KMS-11 (cell line): ENCODE results near the gene SPSB3.

Experiments used
- H2AFZ ChIP-seq: fragments of 200-600 bp; sonication (generic); 2 replicates; pipeline ENCODE4 v1.6.1; 2016; ENCODE audit warnings: antibody characterized with exemption, mixed run types, low read depth
- H3K27ac ChIP-seq: fragments of 200-600 bp; sonication (generic); 2 replicates; pipeline ENCODE4 v1.6.1; 2016; ENCODE audit warnings: mild to moderate bottlenecking, mixed run types
- H3K27me3 ChIP-seq: fragments of 200-600 bp; sonication (generic); 2 replicates; pipeline ENCODE4 v1.6.1; 2017; ENCODE audit warnings: mild to moderate bottlenecking, low read depth, mixed run types, moderate library complexity; ENCODE audit not compliant: insufficient read depth
- H3K36me3 ChIP-seq: fragments of 200-600 bp; sonication (generic); 2 replicates; pipeline ENCODE4 v1.6.1; 2017; ENCODE audit warnings: mild to moderate bottlenecking, mixed run types; ENCODE audit not compliant: insufficient read depth
- H3K4me1 ChIP-seq: fragments of 200-600 bp; sonication (generic); 2 replicates; pipeline ENCODE4 v1.6.1; 2016; ENCODE audit warnings: mild to moderate bottlenecking, low read depth, mixed run types; ENCODE audit not compliant: poor library complexity, severe bottlenecking
- H3K4me2 ChIP-seq: fragments of 200-600 bp; sonication (generic); 2 replicates; pipeline ENCODE4 v1.7.0; 2016; ENCODE audit warnings: mild to moderate bottlenecking, mixed run types
- H3K4me3 ChIP-seq: fragments of 200-600 bp; sonication (generic); IDR thresholded peaks from 2 replicates; pipeline ENCODE4 v1.6.1; 2017; ENCODE audit warnings: low read depth, low read length, mixed read lengths; ENCODE audit not compliant: insufficient read depth
- H3K79me2 ChIP-seq: fragments of 200-600 bp; sonication (generic); 2 replicates; pipeline ENCODE4 v1.6.1; 2016; ENCODE audit warnings: low read depth, mixed run types; ENCODE audit not compliant: insufficient read depth
- H3K9ac ChIP-seq: fragments of 200-600 bp; sonication (generic); 2 replicates; pipeline ENCODE4 v1.6.1; 2016; ENCODE audit warnings: mild to moderate bottlenecking, mixed run types
- H4K20me1 ChIP-seq: fragments of 200-600 bp; sonication (generic); 2 replicates; pipeline ENCODE4 v1.6.1; 2016; ENCODE audit warnings: mild to moderate bottlenecking, mixed run types; ENCODE audit not compliant: insufficient read depth
- TF ChIP-seq, protein P1 (sequence below): fragments of 200-600 bp; sonication (generic); conservative IDR thresholded peaks from 2 replicates; pipeline ENCODE4 v1.6.1; 2017; ENCODE audit warnings: low read depth, mild to moderate bottlenecking, antibody characterized with exemption, low read length, moderate library complexity, mixed read lengths

The SPSB3 gene

GRCh38 chr16:1780677-1781072 is 1.7 kb downstream of the SPSB3 start:
- H3K36me3 ChIP-seq: no peaks in the 10 kb centered on the region
- H2AFZ ChIP-seq: no peak overlapping the region
- H3K27ac ChIP-seq: no peak overlapping the region
- no peaks in the 10 kb centered on the region for H4K20me1 ChIP-seq
- peaks cover 14% of the 10 kb centered on the region for H3K4me1 ChIP-seq
- peak overlapping the region; percentile 66; the same call in 1 of the 2 replicates for H3K4me2 ChIP-seq
- H3K4me3 ChIP-seq: no peak overlapping the region
- H3K9ac ChIP-seq: no peak overlapping the region
- H3K79me2 ChIP-seq: peaks cover 36% of the 10 kb centered on the region
- H3K27me3 ChIP-seq: no peaks in the 10 kb centered on the region
- TF ChIP-seq, protein P1, sequence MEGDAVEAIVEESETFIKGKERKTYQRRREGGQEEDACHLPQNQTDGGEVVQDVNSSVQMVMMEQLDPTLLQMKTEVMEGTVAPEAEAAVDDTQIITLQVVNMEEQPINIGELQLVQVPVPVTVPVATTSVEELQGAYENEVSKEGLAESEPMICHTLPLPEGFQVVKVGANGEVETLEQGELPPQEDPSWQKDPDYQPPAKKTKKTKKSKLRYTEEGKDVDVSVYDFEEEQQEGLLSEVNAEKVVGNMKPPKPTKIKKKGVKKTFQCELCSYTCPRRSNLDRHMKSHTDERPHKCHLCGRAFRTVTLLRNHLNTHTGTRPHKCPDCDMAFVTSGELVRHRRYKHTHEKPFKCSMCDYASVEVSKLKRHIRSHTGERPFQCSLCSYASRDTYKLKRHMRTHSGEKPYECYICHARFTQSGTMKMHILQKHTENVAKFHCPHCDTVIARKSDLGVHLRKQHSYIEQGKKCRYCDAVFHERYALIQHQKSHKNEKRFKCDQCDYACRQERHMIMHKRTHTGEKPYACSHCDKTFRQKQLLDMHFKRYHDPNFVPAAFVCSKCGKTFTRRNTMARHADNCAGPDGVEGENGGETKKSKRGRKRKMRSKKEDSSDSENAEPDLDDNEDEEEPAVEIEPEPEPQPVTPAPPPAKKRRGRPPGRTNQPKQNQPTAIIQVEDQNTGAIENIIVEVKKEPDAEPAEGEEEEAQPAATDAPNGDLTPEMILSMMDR: no peak

GRCh38 chr16:1779741-1780676 is 2.4 kb downstream of the SPSB3 start:
- H3K9ac ChIP-seq: no peak overlapping the region
- peaks cover 16% of the 10 kb centered on the region for H3K4me1 ChIP-seq
- no peaks in the 10 kb centered on the region for H3K27me3 ChIP-seq
- H2AFZ ChIP-seq: no peak overlapping the region
- TF ChIP-seq, protein P1: no peak
- H3K36me3 ChIP-seq: no peaks in the 10 kb centered on the region
- H3K4me3 ChIP-seq: no peak overlapping the region
- H3K79me2 ChIP-seq: peaks cover 34% of the 10 kb centered on the region
- H4K20me1 ChIP-seq: no peaks in the 10 kb centered on the region
- H3K4me2 ChIP-seq: no peak overlapping the region
- H3K27ac ChIP-seq: no peak overlapping the region

- TF ChIP-seq, protein P1: no peak
- no peaks in the 10 kb centered on the region for H3K36me3 ChIP-seq
- no peaks in the 10 kb centered on the region for H3K27me3 ChIP-seq
- H3K4me3 ChIP-seq: no peak overlapping the region
- peaks cover 22% of the 10 kb centered on the region for H3K4me1 ChIP-seq
- no peak overlapping the region for H3K4me2 ChIP-seq
- H3K79me2 ChIP-seq: peaks cover 34% of the 10 kb centered on the region
- H2AFZ ChIP-seq: no peak overlapping the region
- no peak overlapping the region for H3K27ac ChIP-seq
- no peak overlapping the region for H3K9ac ChIP-seq
- H4K20me1 ChIP-seq: no peaks in the 10 kb centered on the region
These were observed 3.1 kb downstream of the SPSB3 start for GRCh38 chr16:1779234-1779701.

DNA sequence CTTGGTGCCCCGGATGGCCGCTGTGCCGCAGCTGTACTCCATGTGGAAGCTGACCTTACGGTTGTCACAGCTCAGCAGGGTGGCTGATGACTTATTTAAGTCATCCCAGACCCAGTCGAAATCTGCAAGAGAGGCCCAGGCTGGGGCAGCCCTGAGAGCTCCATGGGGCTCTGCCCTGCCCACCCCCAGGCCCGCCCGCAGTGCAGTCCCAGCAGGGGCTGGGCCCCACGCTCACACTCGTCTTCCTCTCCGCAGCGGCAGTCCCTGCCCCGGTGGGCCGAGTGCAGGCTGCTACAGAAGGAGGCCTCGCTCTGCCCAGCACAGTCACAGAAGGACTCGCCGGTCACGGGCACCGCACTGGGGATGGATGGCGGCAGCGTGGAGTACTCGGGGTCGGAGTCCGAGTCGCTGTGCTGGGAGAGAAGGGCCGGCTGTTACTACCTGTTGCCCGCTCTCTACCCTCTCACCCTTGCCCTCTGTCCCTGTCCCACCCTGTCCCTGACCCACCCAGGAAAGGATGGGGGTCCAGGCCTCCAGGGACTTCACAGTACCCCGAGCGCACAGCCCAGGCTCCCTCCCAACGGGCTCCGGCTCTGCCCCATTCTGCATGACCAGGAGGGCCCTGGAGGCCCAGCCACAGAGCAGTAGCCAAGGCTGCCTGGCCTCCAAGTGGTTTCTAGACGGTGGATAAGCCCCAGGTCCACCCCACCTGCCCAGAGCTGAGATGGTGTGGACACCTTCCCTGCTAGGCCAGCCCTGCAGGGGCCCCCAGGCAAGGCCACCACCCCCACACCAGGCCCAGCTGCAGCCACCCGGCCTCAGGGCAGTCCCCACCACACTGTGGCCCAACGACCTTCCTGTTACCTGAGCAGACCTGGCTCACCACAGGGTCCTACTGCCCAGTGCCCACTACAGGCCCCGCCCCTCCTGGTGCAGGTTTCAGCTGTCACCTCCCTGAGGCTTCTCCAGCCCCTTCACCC is 3.9 kb downstream of the SPSB3 start:
- peaks cover 33% of the 10 kb centered on the region for H3K79me2 ChIP-seq
- H2AFZ ChIP-seq: no peak overlapping the region
- TF ChIP-seq, protein P1: no peak
- H4K20me1 ChIP-seq: no peaks in the 10 kb centered on the region
- H3K27me3 ChIP-seq: no peaks in the 10 kb centered on the region
- peaks cover 21% of the 10 kb centered on the region for H3K4me1 ChIP-seq
- H3K4me3 ChIP-seq: no peak overlapping the region
- H3K27ac ChIP-seq: no peak overlapping the region
- H3K4me2 ChIP-seq: no peak overlapping the region
- no peak overlapping the region for H3K9ac ChIP-seq
- H3K36me3 ChIP-seq: no peaks in the 10 kb centered on the region
